GM12873 (cell line): Measurements from ENCODE around the gene TRAF1.

Experiments used
- TF ChIP-seq, protein P1 (sequence below): IDR thresholded peaks from 2 replicates; pipeline ENCODE4 v1.5.1; 2012; ENCODE audit warnings: low read depth, mild to moderate bottlenecking, moderate library complexity, low read length, control low read depth; ENCODE audit not compliant: insufficient read depth; ENCODE audit errors: missing control alignments

The TRAF1 gene

DNA sequence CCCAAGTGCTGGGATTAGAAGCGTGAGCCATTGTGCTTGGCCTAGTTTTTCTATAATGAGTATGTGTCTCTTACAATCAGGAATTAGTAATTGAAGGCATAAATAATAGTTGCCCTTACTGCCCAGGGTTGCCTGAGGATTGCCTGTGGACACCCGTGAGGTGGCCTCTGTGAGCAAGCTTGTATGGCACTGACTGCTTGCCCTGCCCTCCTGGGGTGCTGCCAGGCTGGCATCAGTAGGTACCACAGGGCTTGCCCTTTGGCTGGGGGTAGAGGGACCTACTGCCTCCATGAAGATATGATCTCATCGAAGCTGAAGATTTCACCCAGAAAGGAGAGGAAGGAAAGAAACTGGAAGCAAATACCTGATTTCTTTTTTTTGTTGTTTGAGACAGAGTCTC is 25.8 kb downstream of the TRAF1 start:
- TF ChIP-seq, protein P1, sequence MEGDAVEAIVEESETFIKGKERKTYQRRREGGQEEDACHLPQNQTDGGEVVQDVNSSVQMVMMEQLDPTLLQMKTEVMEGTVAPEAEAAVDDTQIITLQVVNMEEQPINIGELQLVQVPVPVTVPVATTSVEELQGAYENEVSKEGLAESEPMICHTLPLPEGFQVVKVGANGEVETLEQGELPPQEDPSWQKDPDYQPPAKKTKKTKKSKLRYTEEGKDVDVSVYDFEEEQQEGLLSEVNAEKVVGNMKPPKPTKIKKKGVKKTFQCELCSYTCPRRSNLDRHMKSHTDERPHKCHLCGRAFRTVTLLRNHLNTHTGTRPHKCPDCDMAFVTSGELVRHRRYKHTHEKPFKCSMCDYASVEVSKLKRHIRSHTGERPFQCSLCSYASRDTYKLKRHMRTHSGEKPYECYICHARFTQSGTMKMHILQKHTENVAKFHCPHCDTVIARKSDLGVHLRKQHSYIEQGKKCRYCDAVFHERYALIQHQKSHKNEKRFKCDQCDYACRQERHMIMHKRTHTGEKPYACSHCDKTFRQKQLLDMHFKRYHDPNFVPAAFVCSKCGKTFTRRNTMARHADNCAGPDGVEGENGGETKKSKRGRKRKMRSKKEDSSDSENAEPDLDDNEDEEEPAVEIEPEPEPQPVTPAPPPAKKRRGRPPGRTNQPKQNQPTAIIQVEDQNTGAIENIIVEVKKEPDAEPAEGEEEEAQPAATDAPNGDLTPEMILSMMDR = no peak

DNA sequence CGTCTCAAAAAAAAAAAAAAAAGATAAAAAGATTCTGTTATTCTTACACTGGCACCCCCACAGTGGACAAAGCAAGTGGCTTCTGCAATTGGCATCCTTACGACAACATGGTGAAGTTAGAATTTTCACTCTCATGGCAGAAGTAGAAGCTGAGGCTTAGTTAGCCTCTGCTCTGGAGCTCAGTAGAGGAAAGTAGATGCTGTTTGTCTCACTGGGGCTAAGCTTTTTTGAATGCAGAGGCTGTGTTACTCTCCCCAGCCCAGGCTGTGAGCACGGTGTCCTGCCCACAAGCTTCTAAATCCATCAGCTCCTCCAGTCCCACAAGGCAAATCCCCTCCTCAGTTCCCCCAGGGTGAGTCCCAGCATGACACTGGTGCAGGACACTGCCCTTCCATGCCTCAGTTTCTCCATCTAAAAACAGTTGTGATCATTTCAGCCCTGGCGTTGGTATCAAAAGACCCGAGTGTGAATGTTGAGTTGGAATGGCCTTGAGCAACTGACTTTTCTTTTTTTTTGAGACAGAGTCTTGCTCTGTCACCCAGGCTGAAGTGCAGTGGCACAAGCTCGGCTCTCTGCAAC is 27.0 kb downstream of the TRAF1 start:
- TF ChIP-seq, protein P1 = no peak

DNA sequence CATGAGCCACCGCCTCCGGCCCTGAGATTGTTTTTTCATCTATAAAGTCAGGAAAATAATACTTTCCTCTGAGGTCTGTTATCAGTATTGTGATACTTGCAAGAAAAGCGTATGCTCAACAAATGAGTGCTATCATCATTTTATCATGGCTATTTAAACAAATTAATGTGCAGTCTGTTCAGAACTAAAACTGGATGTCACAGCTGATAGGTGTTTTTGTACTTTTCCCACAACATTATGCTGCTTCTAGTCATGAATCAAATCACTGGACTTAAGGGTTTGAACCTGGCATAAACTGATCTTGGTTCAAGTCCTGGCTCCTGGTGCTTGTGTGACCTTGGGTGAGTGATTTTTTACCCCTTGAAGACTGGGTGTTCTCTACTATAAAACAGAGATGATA is 28.2 kb downstream of the TRAF1 start:
- TF ChIP-seq, protein P1 = no peak

DNA sequence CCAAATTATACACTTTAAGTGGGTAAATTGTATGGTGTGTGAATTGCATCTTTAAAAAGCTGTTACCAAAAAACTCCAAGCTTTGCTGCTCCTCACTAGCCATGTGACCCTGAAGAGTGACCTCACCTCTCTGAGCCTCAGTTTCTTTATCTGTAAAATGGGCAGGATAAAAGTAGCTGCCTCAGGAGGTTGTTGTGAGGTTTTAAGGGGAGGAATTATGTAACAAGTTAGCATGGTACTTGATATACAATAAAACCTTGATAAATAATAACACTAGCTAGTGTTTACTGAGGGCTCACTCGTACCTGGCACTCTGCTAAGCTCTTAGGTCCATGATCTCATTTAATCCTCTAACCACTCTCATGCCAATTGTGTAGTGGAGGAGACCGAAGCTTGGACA is 30.6 kb downstream of the TRAF1 start:
- TF ChIP-seq, protein P1 = no peak

DNA sequence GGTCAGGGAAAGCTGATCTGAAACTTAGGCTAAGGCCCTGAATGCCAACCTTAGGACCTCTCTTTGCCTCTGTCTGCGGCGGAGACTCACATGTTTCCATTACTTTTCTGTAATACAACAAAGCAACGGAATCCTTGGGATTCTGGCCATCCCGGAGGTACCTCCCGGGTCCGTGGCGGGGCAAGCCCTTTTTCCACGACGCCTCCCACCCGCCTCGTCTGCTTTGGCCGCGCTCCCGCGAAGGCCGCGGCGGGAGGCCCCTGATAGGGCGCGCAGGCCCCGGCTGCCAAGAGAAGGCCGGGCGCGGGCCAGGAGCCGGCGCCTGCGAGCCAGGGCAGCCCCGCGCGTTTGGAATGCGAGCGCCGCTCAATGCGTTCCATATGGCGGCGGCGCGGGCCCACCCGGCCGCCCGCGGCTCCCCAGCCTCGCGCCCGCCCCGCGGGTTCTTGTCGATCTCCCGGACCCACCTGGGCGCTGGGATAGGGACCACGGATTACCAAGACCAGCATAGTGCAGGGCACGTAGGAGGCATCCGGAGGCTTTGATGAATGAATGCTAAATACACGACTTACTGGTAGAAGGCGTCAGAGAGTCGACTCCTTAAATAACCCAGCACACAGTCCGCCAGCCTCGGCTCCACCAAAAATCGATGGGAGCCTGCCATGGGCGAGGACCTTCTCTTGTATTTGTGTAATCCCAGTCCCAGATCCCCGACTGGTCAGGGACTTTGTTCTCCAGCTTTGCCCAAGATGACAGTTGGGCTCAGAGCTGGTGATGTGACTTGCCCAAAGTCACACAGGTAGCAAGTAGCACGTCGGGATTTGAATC is 32.1 kb downstream of the TRAF1 start:
- TF ChIP-seq, protein P1 = no peak

DNA sequence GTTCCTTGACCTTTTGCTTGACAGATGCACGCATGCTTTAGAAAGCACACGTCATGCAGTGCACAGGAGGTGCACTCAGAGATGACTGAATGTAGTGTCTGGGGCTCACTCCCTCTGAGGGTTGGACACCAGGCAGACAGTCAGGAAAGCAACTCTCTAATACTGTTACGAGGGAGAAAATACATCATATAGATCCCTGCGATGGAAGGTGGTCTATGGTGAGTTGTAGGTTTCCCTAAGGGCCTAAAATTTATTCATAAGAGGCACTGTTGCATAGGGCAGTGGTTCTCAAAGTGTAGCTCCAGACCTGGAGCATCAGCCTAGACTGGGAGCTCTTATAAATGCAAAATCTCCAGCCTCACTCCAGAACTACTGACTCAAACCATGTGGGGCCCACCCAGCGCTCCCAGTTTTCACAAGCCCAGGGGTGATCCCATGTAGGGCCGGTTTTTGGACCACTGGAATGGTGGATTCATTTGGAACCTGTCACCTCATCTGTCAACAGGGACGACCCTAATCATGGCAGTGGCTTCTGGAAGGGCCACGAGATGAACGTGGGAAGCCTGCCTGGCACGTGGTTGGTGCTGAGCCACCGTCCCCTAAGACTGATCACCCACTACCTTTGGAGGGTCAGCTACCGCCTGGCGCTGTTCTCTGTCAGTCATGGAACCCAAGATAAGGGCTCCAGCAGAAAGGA is 32.8 kb downstream of the TRAF1 start:
- TF ChIP-seq, protein P1 = no peak
